Measurements from ENCODE around the gene IGSF9. TPM values are rescaled to one million over a fixed set of nuclear protein-coding genes. Genes with fewer than 3 reads are reported as not detected.

IGSF9 gene
- total and polyA plus RNA-seq, 2 of the 13 experiments (the other 11 are each of a cell fraction or from before 2014, with no cell fraction given) = 0.03 TPM; not detected in 1

DNA sequence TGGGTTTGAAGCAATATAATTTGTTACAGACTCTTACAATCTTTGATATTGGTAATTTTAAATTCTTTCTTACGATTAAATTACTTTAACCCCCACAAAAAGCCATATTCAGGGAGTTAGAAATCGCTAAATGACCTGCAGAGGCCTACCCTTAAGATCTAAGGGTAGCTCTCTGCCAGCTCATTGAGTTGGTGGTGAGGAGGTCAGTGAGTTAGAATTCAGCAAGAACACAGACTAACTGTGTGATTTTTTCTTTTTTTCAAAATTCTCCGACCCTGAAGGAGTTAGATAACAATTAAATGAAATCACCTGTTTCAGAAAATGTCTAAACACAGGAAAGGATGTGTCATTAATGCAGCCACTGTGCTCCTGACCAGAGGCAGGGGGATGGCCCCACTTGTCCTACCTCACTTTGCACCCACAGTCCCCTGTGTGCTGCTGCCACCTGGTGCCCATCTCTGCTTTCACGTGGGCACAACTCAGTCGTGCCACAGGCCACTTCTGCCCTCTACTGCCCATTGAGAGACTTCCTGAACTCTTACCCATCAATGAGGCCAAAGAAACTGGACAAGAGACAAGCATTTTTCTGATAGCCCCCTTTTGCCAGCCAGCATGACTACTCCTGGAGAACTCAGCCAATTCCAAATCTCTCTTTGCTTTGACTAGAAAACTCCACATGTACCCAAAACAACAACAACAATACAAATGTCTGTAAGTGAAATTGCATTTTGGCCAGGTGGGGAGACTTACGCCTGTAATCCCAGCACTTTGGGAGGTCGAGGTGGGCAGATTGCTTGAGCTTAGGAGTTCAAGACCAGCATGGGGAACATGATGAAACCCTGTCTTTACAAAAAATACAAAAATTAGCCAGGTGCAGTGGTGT is 53.9 kb downstream of the IGSF9 start (continued):
- TF ChIP-seq TP53 (CRISPR knock-in tag; conservative IDR thresholded peaks at IDR 0.05) (no peak), ZFP62 (CRISPR knock-in tag; IDR thresholded peaks at IDR 0.05) (no peak), FOXA3 (CRISPR knock-in tag; IDR thresholded peaks at IDR 0.05) (no peak)
- TF ChIP-seq, protein P1, sequence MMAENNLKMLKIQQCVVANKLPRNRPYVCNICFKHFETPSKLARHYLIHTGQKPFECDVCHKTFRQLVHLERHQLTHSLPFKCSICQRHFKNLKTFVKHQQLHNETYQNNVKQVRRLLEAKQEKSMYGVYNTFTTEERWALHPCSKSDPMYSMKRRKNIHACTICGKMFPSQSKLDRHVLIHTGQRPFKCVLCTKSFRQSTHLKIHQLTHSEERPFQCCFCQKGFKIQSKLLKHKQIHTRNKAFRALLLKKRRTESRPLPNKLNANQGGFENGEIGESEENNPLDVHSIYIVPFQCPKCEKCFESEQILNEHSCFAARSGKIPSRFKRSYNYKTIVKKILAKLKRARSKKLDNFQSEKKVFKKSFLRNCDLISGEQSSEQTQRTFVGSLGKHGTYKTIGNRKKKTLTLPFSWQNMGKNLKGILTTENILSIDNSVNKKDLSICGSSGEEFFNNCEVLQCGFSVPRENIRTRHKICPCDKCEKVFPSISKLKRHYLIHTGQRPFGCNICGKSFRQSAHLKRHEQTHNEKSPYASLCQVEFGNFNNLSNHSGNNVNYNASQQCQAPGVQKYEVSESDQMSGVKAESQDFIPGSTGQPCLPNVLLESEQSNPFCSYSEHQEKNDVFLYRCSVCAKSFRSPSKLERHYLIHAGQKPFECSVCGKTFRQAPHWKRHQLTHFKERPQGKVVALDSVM (CRISPR knock-in tag; IDR thresholded peaks at IDR 0.05) = no peak

DNA sequence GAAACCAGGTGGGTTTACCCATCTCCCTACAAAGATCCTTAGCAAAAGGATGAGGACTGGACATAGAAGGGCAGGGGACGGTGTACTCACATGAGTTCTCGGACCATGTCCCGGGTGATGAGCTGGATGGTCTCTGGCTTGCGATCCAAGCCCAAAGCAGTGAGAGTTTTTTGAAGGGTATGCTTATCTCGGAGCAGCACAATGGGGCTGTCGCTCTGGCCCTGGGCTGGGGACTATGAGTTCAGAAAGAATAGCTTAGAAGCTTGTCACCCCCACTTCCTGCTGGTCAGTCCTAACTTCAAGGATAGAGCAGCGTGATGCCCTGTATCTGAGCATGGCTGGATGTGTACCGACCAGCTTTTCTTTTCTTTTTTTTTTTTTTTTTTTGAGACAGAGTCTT is 55.0 kb downstream of the IGSF9 start:
- BruUV-seq (replicated peaks) = no TSS peak
- H3K9ac ChIP-seq (ENCODE audit: insufficient read depth, low read depth, low read length) = no peak overlapping the region
- no peak for TF ChIP-seq MAFK (conservative IDR thresholded peaks at IDR 0.05 in 1 of 2, IDR thresholded peaks at IDR 0.05 in 1 of 2; ENCODE audit: low read length in 2 of 2)
- no peak for TF ChIP-seq ZMYM2 (CRISPR knock-in tag; IDR thresholded peaks at IDR 0.05)
- TF ChIP-seq, protein P2, sequence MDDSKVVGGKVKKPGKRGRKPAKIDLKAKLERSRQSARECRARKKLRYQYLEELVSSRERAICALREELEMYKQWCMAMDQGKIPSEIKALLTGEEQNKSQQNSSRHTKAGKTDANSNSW (CRISPR knock-in tag; IDR thresholded peaks at IDR 0.05; ENCODE audit: borderline replicate concordance) = no peak
- TF ChIP-seq ZC3H13 (CRISPR knock-in tag; IDR thresholded peaks at IDR 0.05) = no peak
- TF ChIP-seq SSRP1 (CRISPR knock-in tag; IDR thresholded peaks at IDR 0.05) = no peak
- no peak for TF ChIP-seq NCOA2 (CRISPR knock-in tag; IDR thresholded peaks at IDR 0.05)
- TF ChIP-seq ZEB1 (IDR thresholded peaks at IDR 0.05; ENCODE audit: insufficient replicate concordance, low read depth) = no peak
- no peak for TF ChIP-seq SMYD3 (CRISPR knock-in tag; IDR thresholded peaks at IDR 0.05)
- no peak for TF ChIP-seq NCOA5 (CRISPR knock-in tag; IDR thresholded peaks at IDR 0.05)
- TF ChIP-seq, protein P3, sequence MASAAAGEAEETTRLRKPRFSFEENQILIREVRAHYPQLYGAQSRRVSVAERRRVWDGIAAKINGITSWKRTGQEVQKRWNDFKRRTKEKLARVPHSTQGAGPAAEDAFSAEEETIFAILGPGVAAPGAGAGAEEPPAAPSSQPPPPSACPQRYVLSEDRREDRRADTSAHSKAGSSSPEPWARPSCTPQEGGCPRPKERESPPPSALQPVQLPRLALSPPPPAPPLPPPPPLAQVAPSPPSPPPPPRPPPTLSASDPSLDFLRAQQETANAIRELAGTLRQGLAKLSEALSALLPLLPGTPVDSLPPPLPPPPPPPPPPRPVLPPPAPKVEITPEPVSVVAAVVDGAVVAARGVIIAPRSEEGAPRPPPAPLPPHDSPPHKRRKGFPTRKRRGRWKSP (CRISPR knock-in tag; IDR thresholded peaks at IDR 0.05) = no peak
- no peak for TF ChIP-seq ZBTB3 (CRISPR knock-in tag; IDR thresholded peaks at IDR 0.05; ENCODE audit: borderline replicate concordance, low read depth)
- TF ChIP-seq SMAD9 (CRISPR knock-in tag; IDR thresholded peaks at IDR 0.05) = no peak
- TF ChIP-seq, protein P4, sequence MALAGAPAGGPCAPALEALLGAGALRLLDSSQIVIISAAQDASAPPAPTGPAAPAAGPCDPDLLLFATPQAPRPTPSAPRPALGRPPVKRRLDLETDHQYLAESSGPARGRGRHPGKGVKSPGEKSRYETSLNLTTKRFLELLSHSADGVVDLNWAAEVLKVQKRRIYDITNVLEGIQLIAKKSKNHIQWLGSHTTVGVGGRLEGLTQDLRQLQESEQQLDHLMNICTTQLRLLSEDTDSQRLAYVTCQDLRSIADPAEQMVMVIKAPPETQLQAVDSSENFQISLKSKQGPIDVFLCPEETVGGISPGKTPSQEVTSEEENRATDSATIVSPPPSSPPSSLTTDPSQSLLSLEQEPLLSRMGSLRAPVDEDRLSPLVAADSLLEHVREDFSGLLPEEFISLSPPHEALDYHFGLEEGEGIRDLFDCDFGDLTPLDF (CRISPR knock-in tag; IDR thresholded peaks at IDR 0.05) = no peak
- no peak for TF ChIP-seq BHLHE40 (IDR thresholded peaks at IDR 0.05; ENCODE audit: low read length)
- TF ChIP-seq FOSL1 (CRISPR knock-in tag; IDR thresholded peaks at IDR 0.05; ENCODE audit: borderline replicate concordance) = no peak

More for the DNA sequence above, 55.0 kb downstream of the IGSF9 start:
- FAIRE-seq = no peak
- no peaks in the 10 kb centered on the region for H3K79me2 ChIP-seq (ENCODE audit: insufficient read depth, low read length)
- no peak overlapping the region for H3K4me3 ChIP-seq (replicated peaks in 1 of 3; ENCODE audit: insufficient read depth in 1 of 3, low read depth in 2 of 3, low read length in 3 of 3)
- ATAC-seq = no peak
- no peak overlapping the region for H3K27ac ChIP-seq (ENCODE audit: extremely low read length, insufficient read depth, low read length)
- WGBS (ENCODE audit: low lambda C conversion rate) = 64% methylated on average over 6 of the region's 8 CpGs
- no peaks in the 10 kb centered on the region for H3K9me3 ChIP-seq (ENCODE audit: low read length)
- no peaks in the 10 kb centered on the region for H3K36me3 ChIP-seq (replicated peaks in 1 of 2; ENCODE audit: control insufficient read depth in 1 of 2, insufficient read depth in 2 of 2, low read length in 2 of 2)
- no peaks in the 10 kb centered on the region for H3K4me1 ChIP-seq (ENCODE audit: insufficient read depth, low read length)
- in situ Hi-C loops (cut with HindIII; ENCODE audit: extremely low pct_ligation_motif_present, low pct_unique_long_range_greater_than_20kb) (loop anchor here (5.0 kb wide), 1 partner anchor 93 kb away; no protein-coding TSS in a partner anchor), intact Hi-C loops (cut with micrococcal nuclease; ENCODE audit: unreplicated experiment) (no loop called here)
- CTCF ChIA-PET (ENCODE audit: low intra/inter-chr PET ratio, low total read pairs) = interaction anchor here (2.0 kb wide), 1 partner anchor 92 kb away, joined by 28 read pairs; no protein-coding TSS in a partner anchor
- no peak for DNase-seq (ENCODE audit: low spot score)
- H4K20me1 ChIP-seq (ENCODE audit: insufficient read depth, low read length) = no peaks in the 10 kb centered on the region
- POLR2A ChIA-PET = no interaction called here
- H2AFZ ChIP-seq (ENCODE audit: low read length) = no peak overlapping the region
- H3K4me2 ChIP-seq (ENCODE audit: low read depth, low read length) = no peak overlapping the region
- H3K27me3 ChIP-seq (ENCODE audit: control insufficient read depth in 1 of 2, insufficient read depth in 2 of 2, low read length in 2 of 2) = peaks cover 0 to 3% of the 10 kb centered on the region in 2 experiments; a peak in 1 of 5 replicates
